Measurements from ENCODE around the gene ATPAF2.

- TF ChIP-seq, protein P1, sequence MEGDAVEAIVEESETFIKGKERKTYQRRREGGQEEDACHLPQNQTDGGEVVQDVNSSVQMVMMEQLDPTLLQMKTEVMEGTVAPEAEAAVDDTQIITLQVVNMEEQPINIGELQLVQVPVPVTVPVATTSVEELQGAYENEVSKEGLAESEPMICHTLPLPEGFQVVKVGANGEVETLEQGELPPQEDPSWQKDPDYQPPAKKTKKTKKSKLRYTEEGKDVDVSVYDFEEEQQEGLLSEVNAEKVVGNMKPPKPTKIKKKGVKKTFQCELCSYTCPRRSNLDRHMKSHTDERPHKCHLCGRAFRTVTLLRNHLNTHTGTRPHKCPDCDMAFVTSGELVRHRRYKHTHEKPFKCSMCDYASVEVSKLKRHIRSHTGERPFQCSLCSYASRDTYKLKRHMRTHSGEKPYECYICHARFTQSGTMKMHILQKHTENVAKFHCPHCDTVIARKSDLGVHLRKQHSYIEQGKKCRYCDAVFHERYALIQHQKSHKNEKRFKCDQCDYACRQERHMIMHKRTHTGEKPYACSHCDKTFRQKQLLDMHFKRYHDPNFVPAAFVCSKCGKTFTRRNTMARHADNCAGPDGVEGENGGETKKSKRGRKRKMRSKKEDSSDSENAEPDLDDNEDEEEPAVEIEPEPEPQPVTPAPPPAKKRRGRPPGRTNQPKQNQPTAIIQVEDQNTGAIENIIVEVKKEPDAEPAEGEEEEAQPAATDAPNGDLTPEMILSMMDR (IDR thresholded peaks at IDR 0.05) = no peak
- no peak for TF ChIP-seq POLR2A (IDR thresholded peaks at IDR 0.05)
Measured at GRCh38 chr17:18044609-18045008, 5.6 kb upstream of the ATPAF2 start.
